ENCODE results near the gene ETV2. TPM values are rescaled to one million over a fixed set of nuclear protein-coding genes. Genes with fewer than 3 reads are reported as not detected.

The ETV2 gene
- polyA plus RNA-seq, 1 of the 3 experiments (the other 2 are of a cell fraction): 1.6 TPM

DNA sequence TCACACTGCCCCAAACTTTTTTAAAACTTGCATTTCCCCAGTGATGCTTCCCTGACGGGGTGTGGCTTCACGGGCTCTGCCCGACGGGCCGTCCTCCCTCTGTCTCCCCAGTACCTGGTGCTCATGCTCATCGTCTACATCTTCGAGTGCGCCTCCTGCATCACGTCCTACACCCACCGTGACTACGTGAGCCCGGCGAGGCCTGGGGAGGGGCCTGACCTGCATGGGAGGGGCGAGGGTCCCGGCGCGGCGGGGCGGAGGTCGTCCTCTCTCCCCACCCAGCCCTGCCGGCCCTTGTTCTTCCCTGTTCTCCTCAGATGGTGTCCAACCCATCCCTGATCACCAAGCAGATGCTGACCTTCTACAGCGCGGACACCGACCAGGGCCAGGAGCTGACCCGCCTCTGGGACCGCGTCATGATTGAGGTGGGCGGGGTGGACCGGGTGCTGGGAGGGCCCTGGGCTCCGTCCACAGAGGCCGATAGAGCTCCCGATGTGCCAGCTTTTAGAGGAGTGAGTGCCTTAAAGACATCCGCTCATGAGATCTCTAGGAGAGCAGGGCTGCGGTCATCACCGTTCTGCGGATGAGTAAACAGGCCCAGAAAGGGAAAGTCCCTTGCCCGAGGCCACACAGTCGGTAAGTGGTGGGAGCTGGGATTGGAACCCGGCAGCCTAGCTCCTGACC lies 31.7 kb downstream of the ETV2 start:
- Histone ChIP-seq H3K4me1 (ENCODE audit: control insufficient read depth in 1 of 2, insufficient read depth in 2 of 2, low read depth in 1 of 2, low read length in 1 of 2) (no peaks in the 10 kb centered on the region; a peak in 1 of 4 replicates), H3K9me2 (no peaks in the 10 kb centered on the region), H4K20me1 (ENCODE audit: insufficient read depth) (no peaks in the 10 kb centered on the region), H3K9me3 (no peaks in the 10 kb centered on the region), H3F3A (replicated peaks; ENCODE audit: insufficient read depth) (no peaks in the 10 kb centered on the region), H3K4me3 (ENCODE audit: low read depth in 2 of 2, low read length in 1 of 2) (peak overlapping the region; percentile 40 to 65), H3K79me2 (ENCODE audit: insufficient read depth) (no peaks in the 10 kb centered on the region), H3K9ac (0 out of 2 replicates have a peak overlapping the region, but pooled peaks have one; percentile 17), H3K4me2 (peak overlapping the region; percentile 67), H3K27ac (ENCODE audit: low read depth in 2 of 2, low read length in 1 of 2) (no peak overlapping the region), H3K36me3 (replicated peaks in 1 of 2; ENCODE audit: control insufficient read depth in 1 of 2, insufficient read depth in 2 of 2, low read length in 1 of 2) (no peaks in the 10 kb centered on the region), H3K27me3 (ENCODE audit: insufficient read depth) (peaks cover 47% of the 10 kb centered on the region; the same call in 1 of the 2 replicates), H2AFZ (ENCODE audit: low read depth) (peak overlapping the region; percentile 93; the same call in 1 of the 2 replicates)
- TF ChIP-seq FOXM1 (IDR thresholded peaks at IDR 0.05; ENCODE audit: low read depth): no peak
- TF ChIP-seq, protein P1, sequence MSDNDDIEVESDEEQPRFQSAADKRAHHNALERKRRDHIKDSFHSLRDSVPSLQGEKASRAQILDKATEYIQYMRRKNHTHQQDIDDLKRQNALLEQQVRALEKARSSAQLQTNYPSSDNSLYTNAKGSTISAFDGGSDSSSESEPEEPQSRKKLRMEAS (IDR thresholded peaks at IDR 0.05; ENCODE audit: low read depth): 0 out of 2 replicates have a peak, but pooled peaks have one; percentile 31
- CTCF ChIA-PET: interaction anchor here (1.0 to 2.7 kb wide), 3 partner anchors 11 to 124 kb away, joined by 3 to 10 read pairs (median 5); no protein-coding TSS in a partner anchor
- DNase-seq: peak; percentile 84
- 4% methylated on average over 36 of the region's 39 CpGs for WGBS (ENCODE audit: low lambda C conversion rate)
- POLR2A ChIA-PET: interaction anchor here (1.1 kb wide), 1 partner anchor 25 kb away, joined by 3 read pairs; the partner anchor contains the start of gene COX6B1

DNA sequence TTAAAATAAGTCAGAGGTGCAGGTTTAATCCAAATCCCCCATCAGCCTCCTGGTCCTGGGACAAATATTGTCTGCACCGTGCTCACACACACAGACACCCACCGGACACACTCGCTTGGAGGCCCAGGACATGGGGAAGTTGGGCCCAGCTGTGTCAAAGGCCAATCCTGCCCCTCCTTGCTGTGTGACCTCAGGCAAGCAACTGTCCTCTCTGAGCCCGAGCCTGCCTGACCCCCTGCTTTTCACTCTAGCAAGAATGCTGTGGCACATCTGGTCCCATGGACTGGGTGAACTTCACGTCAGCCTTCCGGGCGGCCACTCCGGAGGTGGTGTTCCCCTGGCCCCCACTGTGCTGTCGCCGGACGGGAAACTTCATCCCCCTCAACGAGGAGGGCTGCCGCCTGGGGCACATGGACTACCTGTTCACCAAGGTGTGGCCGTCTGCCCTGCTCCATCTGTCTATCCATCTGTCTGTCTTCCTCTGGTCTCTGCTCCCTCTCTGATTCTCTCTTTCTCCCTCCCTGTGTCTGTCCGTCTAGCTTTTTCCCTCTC lies 34.1 kb downstream of the ETV2 start:
- DNase-seq: no peak

More for the DNA sequence above, 34.1 kb downstream of the ETV2 start:
- POLR2A ChIA-PET: no interaction called here
- H3K36me3 ChIP-seq (replicated peaks in 1 of 2; ENCODE audit: control insufficient read depth in 1 of 2, insufficient read depth in 2 of 2, low read length in 1 of 2): no peaks in the 10 kb centered on the region
- no peak overlapping the region for H2AFZ ChIP-seq (ENCODE audit: low read depth)
- no peak overlapping the region for H3K27ac ChIP-seq (ENCODE audit: low read depth in 2 of 2, low read length in 1 of 2)
- H4K20me1 ChIP-seq (ENCODE audit: insufficient read depth): no peaks in the 10 kb centered on the region
- no peak overlapping the region for H3K4me2 ChIP-seq
- no peak overlapping the region for H3K4me3 ChIP-seq (ENCODE audit: low read depth in 2 of 2, low read length in 1 of 2)
- H3K9me2 ChIP-seq: no peaks in the 10 kb centered on the region
- H3K4me1 ChIP-seq (ENCODE audit: control insufficient read depth in 1 of 2, insufficient read depth in 2 of 2, low read depth in 1 of 2, low read length in 1 of 2): no peaks in the 10 kb centered on the region; a peak in 1 of 4 replicates
- TF ChIP-seq, protein P2, sequence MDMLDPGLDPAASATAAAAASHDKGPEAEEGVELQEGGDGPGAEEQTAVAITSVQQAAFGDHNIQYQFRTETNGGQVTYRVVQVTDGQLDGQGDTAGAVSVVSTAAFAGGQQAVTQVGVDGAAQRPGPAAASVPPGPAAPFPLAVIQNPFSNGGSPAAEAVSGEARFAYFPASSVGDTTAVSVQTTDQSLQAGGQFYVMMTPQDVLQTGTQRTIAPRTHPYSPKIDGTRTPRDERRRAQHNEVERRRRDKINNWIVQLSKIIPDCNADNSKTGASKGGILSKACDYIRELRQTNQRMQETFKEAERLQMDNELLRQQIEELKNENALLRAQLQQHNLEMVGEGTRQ (IDR thresholded peaks at IDR 0.05; ENCODE audit: borderline replicate concordance, low read depth, low read length): no peak
- no peak for TF ChIP-seq SMC3 (IDR thresholded peaks at IDR 0.05; ENCODE audit: low read depth, low read length)
- TF ChIP-seq TCF12 (IDR thresholded peaks at IDR 0.05): no peak
- no peak for TF ChIP-seq FOSL2 (IDR thresholded peaks at IDR 0.05; ENCODE audit: borderline replicate concordance, low read depth)
- TF ChIP-seq RFX5 (IDR thresholded peaks at IDR 0.05; ENCODE audit: low read length): no peak
- TF ChIP-seq NRF1 (IDR thresholded peaks at IDR 0.05; ENCODE audit: low read depth, low read length): no peak
- TF ChIP-seq, protein P3, sequence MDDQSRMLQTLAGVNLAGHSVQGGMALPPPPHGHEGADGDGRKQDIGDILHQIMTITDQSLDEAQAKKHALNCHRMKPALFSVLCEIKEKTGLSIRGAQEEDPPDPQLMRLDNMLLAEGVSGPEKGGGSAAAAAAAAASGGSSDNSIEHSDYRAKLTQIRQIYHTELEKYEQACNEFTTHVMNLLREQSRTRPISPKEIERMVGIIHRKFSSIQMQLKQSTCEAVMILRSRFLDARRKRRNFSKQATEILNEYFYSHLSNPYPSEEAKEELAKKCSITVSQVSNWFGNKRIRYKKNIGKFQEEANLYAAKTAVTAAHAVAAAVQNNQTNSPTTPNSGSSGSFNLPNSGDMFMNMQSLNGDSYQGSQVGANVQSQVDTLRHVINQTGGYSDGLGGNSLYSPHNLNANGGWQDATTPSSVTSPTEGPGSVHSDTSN (IDR thresholded peaks at IDR 0.05): no peak
- no peak for TF ChIP-seq NFIC (IDR thresholded peaks at IDR 0.05; ENCODE audit: borderline replicate concordance)
- no peak for TF ChIP-seq FOXJ3 (CRISPR knock-in tag; IDR thresholded peaks at IDR 0.05)
- TF ChIP-seq, protein P4, sequence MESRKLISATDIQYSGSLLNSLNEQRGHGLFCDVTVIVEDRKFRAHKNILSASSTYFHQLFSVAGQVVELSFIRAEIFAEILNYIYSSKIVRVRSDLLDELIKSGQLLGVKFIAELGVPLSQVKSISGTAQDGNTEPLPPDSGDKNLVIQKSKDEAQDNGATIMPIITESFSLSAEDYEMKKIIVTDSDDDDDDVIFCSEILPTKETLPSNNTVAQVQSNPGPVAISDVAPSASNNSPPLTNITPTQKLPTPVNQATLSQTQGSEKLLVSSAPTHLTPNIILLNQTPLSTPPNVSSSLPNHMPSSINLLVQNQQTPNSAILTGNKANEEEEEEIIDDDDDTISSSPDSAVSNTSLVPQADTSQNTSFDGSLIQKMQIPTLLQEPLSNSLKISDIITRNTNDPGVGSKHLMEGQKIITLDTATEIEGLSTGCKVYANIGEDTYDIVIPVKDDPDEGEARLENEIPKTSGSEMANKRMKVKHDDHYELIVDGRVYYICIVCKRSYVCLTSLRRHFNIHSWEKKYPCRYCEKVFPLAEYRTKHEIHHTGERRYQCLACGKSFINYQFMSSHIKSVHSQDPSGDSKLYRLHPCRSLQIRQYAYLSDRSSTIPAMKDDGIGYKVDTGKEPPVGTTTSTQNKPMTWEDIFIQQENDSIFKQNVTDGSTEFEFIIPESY (IDR thresholded peaks at IDR 0.05; ENCODE audit: borderline replicate concordance, low read depth): no peak
- no peak for TF ChIP-seq JUND (IDR thresholded peaks at IDR 0.05)
- TF ChIP-seq, protein P1 (IDR thresholded peaks at IDR 0.05; ENCODE audit: low read depth): no peak
- no peak for TF ChIP-seq RXRA (IDR thresholded peaks at IDR 0.05; ENCODE audit: borderline replicate concordance, low read depth)
- TF ChIP-seq TAF1 (IDR thresholded peaks at IDR 0.05; ENCODE audit: borderline replicate concordance, low read depth, low read length): no peak
- no peak for TF ChIP-seq CHD2 (IDR thresholded peaks at IDR 0.05; ENCODE audit: low read length, partially characterized antibody)
- no peak for TF ChIP-seq YY1 (IDR thresholded peaks at IDR 0.05; ENCODE audit: low read depth)
- TF ChIP-seq EP300 (IDR thresholded peaks at IDR 0.05; ENCODE audit: borderline replicate concordance in 1 of 2, low read depth in 1 of 2, low read length in 1 of 2): no peak
- TF ChIP-seq TEAD4 (IDR thresholded peaks at IDR 0.05; ENCODE audit: borderline replicate concordance, insufficient read depth): no peak
- TF ChIP-seq, protein P5, sequence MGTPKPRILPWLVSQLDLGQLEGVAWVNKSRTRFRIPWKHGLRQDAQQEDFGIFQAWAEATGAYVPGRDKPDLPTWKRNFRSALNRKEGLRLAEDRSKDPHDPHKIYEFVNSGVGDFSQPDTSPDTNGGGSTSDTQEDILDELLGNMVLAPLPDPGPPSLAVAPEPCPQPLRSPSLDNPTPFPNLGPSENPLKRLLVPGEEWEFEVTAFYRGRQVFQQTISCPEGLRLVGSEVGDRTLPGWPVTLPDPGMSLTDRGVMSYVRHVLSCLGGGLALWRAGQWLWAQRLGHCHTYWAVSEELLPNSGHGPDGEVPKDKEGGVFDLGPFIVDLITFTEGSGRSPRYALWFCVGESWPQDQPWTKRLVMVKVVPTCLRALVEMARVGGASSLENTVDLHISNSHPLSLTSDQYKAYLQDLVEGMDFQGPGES (IDR thresholded peaks at IDR 0.05; ENCODE audit: low read depth, low read length): no peak
- WGBS (ENCODE audit: low lambda C conversion rate): 20% methylated on average over 9 of the region's 15 CpGs
- H3K27me3 ChIP-seq (ENCODE audit: insufficient read depth): peaks cover 31% of the 10 kb centered on the region; the same call in 1 of the 2 replicates
- H3K9me3 ChIP-seq: no peaks in the 10 kb centered on the region
- CTCF ChIA-PET: no interaction called here
- H3K79me2 ChIP-seq (ENCODE audit: insufficient read depth): no peaks in the 10 kb centered on the region
- no peaks in the 10 kb centered on the region for H3F3A ChIP-seq (replicated peaks; ENCODE audit: insufficient read depth)
- H3K9ac ChIP-seq: no peak overlapping the region

All from SK-N-SH (cell line).